EH (cell line): ENCODE data around the gene RNF13.
"Not testable (repeated sequence)": the region's sequence is repeated elsewhere in the genome, so short reads cannot be mapped to it uniquely, and the experiment has no call there.

Experiments used
- DNase-seq: peaks from one replicate; pipeline ENCODE4 v3.0.0-alpha.2; 2015; ENCODE audit warnings: low read depth

Gene RNF13

DNA sequence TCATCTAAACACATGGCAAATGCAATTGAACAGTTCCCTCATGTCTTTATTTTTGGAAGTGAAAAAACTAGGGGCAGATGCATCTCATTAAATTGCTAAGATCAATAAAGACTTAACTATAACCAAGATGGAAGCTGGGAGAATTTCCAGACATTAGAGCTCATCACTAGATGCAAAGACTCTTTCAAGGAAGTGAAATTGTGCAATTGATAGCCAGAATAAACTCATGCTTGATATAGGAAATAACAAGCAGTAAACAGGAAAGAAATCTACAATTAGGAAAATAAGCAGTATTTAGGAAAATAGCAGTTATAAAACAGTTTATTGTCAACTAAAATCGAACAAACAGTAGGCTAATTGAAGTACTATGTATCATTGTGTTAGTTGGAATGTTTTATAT lies 11.8 kb upstream of the RNF13 start:
- no peak for DNase-seq

DNA sequence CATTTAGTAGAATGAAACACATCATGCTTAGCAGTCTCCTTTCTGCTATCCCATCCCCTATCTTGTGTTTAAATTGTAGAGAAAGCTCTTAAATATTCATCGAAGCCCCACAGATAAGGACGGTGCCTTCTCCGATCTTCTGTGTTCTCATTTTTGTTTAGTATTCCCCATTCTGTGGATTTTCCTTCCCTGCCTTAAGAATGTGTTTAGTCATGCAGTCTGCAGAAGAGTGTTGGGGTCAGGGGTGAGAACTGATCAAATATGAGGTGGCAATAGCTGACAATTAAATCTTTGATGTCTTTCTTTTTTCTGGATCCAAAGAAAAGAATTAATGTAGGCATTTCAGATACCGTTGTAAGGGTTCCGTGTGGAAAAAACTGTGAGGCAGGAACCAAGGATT lies 11.4 kb upstream of the RNF13 start:
- DNase-seq, result no peak

DNA sequence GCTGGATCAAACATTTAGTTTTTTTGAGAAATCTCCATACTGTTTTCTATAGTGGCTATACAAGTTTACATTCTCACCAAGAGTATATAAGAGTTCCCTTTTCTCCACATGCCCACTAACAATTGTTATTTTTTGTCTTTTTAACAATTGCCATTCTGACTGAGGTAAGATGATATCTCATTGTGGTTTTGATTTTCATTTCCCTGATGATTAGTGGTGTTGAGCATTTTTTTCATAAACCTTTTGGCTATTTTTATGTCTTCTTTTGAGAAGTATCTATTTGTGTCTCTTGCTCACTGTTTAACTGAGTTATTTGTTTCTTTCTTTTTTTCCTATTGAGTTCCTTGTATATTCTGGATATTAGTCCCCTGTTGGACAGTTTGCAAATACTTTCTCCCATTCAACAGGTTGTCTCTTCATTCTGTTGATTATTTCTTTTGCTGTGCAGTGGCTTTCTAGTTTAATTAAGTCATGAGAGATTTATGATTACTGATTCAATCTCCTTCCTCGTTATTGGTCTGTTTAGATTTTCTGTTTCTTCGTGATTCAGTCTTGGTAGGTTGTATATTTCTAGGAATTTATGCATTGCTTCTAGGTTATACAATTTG lies 6.7 kb upstream of the RNF13 start:
- DNase-seq, result peak; percentile 9

DNA sequence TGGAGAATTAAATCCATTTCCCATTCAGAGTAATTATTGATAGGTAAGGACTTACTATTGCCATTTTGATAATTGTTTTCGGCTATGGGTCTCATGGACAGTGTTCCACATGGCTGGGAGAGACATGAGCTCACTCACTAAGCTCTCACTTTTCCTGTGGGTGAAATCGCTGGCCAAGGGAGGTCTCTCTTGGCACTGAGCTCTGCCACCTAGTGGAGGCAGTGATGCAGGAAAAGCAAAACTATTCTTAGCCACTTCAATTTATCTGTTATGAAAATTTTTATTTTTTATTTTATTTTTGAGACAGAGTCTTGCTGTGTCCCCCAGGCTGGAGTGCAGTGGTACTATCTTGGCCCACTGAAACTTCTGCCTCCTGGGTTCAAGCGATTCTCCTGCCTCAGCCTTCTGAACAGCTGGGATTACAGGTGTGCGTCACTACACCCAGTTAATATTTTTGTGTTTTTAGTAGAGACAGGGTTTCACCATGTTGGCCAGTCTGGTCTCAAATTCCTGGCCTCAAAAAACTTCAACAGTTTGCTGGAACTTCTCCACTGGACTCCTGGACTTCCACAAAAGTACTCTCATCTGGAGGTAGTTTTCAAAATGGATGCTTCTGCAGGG lies 4.7 kb upstream of the RNF13 start:
- peak; percentile 79 for DNase-seq

DNA sequence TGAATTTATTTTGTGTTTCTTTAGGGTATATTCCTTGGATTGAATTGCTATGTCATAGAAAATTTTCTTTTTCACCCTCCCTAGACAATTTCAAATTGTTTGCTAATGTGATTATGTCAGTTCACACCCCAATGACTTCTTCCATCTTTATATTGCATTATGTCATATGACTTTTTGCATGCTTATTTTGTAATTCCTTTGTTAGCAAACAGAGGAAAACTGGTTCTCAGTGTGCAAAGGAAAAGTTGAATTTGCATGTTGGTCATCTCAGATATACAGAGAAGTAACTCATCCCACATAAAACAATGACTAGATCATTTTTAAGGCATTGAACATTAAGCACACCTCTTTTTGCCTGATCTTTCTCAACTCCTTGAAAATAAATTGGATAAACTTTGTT lies 3.3 kb upstream of the RNF13 start:
- no peak for DNase-seq

DNA sequence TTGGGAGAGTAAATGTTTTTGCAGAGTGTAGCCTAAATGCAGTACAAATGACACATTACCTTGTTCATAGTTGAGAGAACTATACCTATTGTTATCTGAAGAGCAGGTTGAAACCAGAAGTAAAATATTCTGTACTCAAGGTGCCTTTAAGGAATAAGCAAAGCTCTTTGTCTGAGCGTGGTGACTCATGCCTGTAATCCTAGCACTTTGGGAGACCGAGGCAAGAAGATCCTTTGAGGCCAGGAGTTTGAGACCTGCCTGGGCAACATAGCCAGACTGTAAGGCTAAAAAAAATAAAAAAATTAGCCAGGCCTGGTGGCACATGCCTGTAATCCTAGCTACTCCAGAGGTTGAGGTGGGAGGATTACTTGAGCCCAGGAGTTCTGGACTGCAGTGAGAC lies 2.2 kb upstream of the RNF13 start:
- no peak for DNase-seq

DNA sequence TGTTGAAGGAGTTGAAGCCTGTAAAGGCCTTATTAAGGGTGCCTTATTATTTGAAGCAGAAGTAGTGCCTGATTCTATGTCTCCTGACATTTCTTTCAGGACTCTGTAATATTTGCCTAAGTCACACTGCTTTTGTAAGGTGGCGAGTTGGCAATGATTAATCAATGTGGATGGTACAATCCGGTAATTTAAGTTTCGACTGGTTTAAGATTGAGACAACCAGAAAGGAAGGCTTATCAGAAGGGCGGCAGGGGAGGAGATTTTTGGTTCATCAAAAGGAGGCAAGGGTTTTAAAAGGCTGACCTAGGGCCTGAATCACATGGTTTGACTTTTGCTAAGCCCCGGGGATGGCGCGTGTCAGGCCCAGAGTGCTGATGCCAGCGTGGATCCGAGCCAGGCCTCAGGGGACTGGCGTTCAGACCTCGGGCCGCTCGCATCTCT lies 830 bp upstream of the RNF13 start:
- no peak for DNase-seq

DNA sequence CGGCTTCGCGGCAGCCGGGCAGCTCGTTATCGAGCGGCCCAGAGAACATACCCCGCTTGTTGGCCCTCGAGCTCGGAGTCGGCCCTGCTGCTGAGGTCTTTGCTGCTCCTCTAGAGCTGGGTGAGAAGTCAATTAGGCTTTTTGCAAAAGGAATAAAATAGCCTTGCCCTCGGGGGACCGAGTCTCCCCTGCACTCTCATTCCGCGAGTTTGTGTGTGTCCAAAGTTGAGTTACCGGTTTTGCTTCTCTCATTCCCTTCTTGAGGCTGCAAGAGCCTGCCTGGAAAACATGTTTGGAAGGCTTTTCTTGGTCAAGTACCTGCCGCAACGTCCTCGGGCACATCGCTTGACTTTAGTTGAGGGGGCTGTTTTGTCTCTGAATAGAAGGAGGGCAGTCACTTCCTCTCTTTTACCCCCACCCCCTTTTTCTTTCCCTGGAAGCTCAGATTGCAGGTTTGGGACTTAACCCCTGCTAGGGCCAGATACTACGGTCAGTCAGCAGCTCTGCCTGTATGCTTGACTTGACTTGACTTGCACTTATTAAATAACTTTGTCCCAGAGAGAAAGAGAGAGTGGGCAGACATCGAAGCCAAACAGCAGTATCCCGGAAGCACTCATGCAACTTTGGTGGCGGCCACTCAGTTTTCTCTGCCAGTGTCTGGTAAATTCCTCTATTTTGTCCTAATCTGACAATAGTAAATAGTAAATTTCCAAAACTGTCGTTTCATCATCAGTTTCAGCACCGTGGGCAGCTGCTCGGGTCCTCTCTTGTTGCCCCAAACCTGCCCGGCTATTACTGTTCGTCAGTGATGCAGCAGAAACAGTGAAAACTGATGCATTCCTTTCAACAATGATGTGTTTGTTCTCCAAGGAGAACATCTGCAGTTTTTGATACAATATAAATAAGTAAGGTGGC lies 609 bp downstream of the RNF13 start:
- DNase-seq, result peak; percentile 55

DNA sequence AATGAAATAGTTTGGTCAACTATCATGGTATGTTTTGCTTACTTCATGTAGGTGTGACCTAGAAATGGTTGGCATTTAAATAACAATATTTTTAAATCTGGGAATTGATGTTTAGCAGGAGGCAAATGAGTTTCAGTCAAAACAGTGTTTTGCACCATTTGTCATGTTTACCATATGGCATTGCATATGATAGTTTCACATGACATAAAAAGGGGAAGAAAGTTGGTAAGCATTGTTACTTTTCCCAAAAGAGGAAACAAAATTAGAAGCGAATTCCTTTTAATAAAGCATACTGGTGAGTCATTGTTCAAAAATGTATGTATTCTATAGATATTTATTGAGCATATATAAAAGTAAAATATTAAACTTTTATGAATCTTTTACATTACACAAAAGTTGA lies 2.3 kb downstream of the RNF13 start:
- no peak for DNase-seq

DNA sequence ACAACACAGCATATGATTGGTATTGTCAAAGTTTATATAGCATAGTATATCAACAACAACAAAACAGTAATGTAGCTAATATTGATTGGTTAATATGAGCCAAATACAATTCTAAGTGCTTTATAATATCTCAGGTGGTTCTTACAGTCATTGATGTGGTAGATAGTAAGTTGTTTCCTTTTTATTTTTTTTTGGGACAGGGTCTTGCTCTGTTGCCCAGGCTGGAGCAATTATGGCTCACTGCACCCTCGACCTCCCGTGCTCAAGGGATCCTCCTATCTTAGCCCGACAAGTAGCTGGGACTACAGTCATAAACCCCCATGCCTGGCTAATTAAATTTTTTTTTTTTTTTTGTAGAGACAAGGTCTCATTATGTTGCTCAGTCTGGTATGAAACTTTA lies 2.7 kb downstream of the RNF13 start:
- no peak for DNase-seq

DNA sequence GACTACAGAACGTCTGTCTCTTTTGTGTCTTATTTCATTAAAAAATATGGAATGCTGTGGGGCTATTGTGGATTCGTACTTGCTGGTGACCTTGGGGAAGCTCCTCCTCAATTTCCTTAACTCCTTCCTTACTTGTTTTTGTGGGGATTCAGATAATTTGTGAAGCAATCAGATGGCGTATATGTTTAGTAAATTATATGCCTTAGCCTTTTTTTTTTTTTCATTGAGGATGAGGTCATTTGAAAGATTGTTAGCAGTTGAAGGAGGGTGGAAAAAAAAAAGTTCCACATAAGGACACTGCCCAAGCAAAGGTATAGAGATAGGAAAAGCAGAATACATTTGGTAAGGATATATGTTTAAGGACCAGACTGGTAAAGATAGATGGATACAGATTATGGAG lies 3.3 kb downstream of the RNF13 start:
- DNase-seq, result no peak

DNA sequence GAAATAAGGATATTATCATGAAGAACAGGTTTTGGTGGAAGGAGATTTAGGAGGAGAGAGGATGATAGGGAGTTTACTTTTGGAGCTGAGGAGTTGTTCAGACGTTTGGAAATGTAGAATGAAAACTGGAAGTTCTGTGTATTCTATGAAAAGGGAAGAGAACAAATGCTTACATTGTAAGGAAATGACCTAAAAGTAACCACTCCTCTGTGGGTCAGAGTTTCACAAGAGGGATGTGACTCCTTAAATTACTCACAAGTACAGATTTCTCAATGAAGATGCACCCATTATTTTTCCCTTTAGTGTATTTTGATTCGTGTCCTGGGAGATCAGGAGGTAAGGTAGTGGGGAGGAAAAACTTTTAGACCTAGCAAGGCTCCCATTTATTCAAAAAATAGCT lies 4.0 kb downstream of the RNF13 start:
- DNase-seq, result peak; percentile 49

DNA sequence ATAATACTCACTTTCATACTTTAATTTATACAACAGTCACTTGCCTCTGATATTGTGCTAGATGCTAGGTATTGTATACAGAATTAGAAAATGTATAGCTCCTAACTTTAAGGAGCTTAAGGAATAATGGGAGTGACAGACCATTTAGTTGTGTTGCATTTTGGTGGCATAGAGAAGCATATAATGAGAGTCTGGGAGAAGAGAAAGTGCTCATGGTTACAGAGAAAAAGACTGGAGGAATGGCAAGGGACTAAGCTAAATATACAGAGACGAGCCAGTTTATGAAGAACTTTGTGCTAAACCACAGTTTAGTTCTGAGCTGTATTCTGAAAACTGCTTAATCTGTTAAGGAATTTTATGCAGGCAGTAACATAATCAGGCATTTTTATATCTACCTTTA lies 6.4 kb downstream of the RNF13 start:
- DNase-seq, result no peak

DNA sequence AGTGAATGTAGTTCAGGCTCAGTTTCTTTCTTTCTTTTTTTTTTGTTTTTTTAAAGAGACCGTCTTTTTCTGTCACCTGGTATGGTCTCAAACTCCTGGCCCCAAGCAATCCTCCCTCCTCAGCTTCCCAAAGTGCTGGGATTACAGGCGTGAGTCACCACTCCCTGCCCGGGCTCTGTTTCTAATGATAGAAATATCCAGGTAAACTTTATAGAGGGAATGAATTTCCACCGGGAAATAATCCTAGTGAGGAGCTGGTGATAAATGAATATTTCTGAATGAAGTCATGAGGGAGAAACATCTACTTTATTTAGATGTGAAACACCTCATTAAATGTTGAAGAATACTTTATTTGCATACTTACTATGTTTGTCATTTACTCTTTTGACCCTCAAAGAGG lies 7.2 kb downstream of the RNF13 start:
- peak; percentile 54 for DNase-seq

DNA sequence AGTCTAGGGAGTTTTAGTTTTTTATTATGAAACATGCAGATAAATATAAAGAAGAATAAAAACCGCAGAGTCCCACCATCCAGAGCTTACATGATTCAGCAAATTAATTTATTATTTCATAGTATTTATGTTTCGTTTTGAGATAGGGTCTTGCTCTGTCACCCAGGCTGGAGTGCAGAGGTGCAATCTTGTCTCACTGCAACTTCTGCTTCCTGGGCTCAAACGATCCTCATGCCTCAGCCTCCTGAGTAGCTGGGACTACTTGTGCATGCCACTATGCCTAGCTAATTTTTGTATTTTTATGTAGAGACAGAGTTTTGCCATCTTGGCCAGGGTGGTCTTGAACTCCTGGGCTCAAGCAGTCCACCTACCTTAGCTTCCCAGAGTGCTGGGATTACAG lies 13.6 kb downstream of the RNF13 start:
- no peak for DNase-seq

DNA sequence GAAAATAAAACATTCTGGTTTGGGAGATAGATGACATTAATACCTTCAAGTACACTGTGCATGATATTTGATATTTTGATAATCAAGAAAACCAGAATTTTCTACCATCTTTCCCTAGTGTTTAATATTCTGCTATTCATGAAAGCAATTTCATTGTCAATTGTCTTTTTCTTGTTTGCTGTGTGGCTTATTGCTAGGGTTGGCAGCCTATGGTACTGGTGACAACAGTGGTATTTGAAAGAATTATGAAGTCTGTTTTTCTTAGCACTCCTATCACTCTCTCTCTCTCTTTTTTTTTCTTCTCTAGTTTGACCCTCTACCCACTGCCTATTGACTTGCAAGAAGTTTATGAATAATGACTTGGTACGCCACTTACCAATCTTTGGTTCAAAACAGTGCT lies 15.4 kb downstream of the RNF13 start:
- no peak for DNase-seq

DNA sequence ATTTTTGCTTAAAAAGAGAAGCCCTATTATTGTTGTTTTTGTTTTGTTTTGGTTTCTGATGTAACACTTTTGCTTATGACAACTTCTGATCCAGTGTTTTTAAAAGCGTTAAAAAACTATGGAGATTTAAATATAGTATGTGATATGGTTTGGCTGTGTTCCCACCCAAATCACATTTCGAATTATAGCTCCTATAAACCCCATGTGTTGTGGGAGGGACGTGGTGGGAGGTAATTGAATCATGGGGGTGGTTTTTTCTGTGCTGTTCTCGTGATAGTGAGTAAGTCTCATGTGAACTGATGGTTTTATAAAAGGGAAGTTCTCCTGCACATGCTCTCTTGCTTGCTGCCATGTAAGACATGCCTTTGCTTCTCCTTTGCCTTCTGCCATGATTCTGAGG lies 16.6 kb downstream of the RNF13 start:
- DNase-seq, result not testable (repeated sequence)

DNA sequence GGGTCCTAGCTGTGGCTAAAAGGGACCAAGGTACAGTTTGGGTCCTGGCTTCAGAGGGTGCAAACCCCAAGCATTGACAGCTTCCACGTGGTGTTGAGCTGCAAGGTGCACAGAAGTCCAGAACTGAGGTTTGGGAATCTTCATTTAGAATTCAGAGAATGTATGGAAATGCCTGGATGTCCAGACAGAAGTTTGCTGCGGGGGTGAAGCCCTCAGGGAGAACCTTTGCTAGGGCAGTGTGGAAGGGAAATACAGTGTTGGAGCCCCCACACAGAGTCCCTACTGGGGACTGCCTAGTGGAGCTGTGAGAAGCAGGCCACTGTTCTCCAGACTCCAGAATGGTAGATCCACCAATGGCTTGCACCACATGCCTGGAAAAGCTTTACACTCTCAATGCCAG lies 17.9 kb downstream of the RNF13 start:
- no peak for DNase-seq

DNA sequence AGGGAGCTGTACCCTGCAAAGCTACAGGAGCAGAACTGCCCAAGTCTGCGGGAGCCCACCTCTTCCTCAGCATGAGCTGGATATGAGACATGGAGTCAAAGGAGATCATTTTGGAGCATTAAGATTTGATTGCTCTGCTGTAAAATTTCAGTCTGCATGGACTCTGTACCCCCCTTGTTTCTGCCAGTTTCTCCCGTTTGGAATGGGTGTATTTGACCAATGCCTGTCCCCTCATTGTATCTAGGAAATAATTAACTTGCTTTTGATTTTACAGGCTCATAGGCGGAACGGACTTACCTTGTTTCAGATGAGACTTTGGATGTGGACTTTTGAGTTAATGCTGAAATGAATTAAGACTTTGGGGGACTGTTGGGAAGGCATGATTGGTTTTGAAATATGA lies 18.3 kb downstream of the RNF13 start:
- no peak for DNase-seq

DNA sequence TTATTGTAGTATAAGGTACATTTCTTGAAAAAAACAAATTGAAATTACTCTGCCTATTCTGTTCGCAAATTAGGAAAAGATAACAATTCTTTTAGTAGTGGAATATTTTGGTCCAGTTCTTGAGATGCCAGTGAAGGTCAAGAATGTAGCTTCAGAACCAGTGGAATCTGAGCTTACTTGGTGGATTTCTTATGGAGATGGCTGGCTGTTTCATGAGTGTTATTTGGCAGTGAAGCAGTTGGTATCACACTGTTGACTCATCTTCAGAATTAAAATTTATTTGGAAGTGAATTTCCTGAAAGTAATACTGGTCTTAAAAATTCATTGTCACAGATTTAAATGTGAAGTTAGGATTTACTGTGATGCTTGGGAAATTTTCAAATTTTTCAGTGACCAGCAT lies 19.1 kb downstream of the RNF13 start:
- DNase-seq, result peak; percentile 62

DNA sequence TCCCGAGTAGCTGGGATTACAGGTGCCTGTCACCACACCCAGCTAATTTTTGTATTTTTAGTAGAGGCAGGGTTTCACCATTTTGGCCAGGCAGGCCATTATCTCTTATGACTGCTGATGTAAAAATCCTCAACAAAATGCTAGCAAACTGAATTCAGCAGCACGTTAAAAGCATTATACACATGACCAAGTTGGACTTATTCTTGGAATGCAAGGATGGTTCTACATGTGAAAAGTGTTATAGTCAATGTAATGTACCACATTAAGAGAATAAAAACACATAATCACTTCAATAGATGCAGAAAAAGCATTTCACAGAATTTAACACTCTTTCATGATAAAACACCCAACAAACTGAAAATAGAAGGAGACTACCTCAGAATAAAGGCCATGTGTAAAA lies 20.2 kb downstream of the RNF13 start:
- no peak for DNase-seq

DNA sequence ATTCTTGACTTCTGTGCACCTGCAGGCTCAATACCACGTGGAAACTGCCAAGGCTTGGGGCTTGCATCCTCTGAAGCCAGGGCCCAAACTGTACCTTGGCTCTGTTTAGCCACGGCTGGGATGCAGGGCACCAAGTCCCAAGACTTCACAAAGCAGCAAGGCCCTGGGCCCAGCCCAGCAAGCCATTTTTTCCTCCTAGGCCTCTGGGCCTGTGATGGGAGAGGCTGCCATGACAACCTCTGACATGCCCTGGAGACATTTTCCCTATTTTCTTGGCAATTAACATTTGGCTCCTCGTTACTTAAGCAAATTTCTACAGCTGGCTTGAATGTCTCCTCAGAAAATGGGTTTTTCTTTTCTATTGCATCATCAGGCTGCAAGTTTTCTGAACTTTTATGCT lies 25.5 kb downstream of the RNF13 start:
- DNase-seq, result not testable (repeated sequence)

DNA sequence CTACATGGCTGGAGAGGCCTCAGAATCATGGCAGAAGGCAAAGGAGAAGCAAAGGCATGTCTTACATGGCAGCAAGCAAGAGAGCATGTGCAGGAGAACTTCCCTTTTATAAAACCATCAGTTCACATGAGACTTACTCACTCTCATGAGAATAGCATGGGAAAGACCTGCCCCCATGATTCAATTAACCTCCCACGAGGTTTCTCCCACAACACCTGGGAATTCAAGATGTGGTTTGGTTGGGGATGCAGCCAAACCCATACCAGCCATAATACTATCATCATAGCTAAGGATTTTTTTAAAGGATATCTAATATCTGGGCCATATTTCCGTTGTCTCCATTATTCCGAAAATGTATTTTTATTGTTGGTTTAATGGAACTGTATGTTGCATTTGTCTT lies 26.5 kb downstream of the RNF13 start:
- not testable (repeated sequence) for DNase-seq
